Measurements from ENCODE around the gene NKD2.

DNA sequence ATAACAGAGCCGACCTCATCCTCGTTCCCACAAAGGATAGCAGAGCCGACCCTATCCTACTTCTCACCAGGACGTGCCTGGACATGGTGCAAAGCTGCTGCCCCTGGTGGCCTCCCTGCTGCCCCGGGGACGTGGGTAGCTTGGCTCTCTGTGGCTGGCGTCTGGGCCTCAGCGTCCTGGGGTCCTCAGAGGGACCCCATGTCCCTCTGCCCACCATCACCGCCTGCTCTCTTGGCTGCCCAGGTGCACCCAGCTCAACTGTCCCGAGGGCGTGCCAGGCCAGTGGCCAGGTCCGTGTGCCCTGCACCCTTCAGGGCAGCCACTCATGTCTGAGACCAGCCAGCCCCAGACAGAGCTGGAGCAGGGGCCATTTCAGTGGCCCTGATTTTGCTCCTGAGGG, 8.5 kb downstream of the NKD2 start:
- TF ChIP-seq, protein P1, sequence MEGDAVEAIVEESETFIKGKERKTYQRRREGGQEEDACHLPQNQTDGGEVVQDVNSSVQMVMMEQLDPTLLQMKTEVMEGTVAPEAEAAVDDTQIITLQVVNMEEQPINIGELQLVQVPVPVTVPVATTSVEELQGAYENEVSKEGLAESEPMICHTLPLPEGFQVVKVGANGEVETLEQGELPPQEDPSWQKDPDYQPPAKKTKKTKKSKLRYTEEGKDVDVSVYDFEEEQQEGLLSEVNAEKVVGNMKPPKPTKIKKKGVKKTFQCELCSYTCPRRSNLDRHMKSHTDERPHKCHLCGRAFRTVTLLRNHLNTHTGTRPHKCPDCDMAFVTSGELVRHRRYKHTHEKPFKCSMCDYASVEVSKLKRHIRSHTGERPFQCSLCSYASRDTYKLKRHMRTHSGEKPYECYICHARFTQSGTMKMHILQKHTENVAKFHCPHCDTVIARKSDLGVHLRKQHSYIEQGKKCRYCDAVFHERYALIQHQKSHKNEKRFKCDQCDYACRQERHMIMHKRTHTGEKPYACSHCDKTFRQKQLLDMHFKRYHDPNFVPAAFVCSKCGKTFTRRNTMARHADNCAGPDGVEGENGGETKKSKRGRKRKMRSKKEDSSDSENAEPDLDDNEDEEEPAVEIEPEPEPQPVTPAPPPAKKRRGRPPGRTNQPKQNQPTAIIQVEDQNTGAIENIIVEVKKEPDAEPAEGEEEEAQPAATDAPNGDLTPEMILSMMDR (IDR thresholded peaks at IDR 0.05; ENCODE audit: insufficient read depth, low read depth, low read length): no peak
- no peak for TF ChIP-seq EZH2 (IDR thresholded peaks at IDR 0.05; ENCODE audit: insufficient read depth, low read length)

Data from astrocyte (in vitro differentiated cells and primary cell).